ENCODE measurements around the gene BRSK2.

GRCh38 chr11:1504581-1505290 lies 115.0 kb downstream of the BRSK2 start:
- no peak for TF ChIP-seq SUZ12 (IDR thresholded peaks at IDR 0.05; ENCODE audit: extremely low read depth, insufficient read depth, insufficient read length)
- no peak for TF ChIP-seq ZNF274 (IDR thresholded peaks at IDR 0.05; ENCODE audit: low read depth, low read length)
- TF ChIP-seq YY1 (IDR thresholded peaks at IDR 0.05; ENCODE audit: insufficient read depth, insufficient read length): no peak
